Natural killer cell (primary cell): Measurements from ENCODE around the gene NECAB2. TPM values are rescaled to one million over a fixed set of nuclear protein-coding genes. Genes with fewer than 3 reads are reported as not detected.

Experiments used
- ATAC-seq, 3 donors: fragments of 150-1000 bp in 2 of 3; fragments of 200-7000 bp in 1 of 3; cut with Tn5 transposase; 1 replicate in 1 of 3; 2 replicates in 2 of 3; pipeline ENCODE4 v1.10.0; 2021; ENCODE audit warnings: mild to moderate bottlenecking in 2 of 3, moderate library complexity in 2 of 3
- DNase-seq, 2 donors: peaks; one replicate each; pipeline versions ENCODE4 v3.0.0 to v3.0.0-alpha.2; 2013 to 2021; ENCODE audit warnings: mixed read lengths in 1 of 2
- H3K27ac ChIP-seq: one replicate; pipeline ENCODE4 v1.5.1; 2013; ENCODE audit warnings: mild to moderate bottlenecking, low read length
- H3K27me3 ChIP-seq: one replicate; pipeline ENCODE4 v1.6.1; 2013; ENCODE audit warnings: low read length; ENCODE audit not compliant: control insufficient read depth, insufficient read depth
- H3K36me3 ChIP-seq: one replicate; pipeline ENCODE4 v1.6.1; 2013; ENCODE audit warnings: low read length; ENCODE audit not compliant: control insufficient read depth, insufficient read depth
- H3K4me1 ChIP-seq: one replicate; pipeline ENCODE4 v1.6.1; 2013; ENCODE audit warnings: low read length; ENCODE audit not compliant: control insufficient read depth, insufficient read depth
- H3K4me3 ChIP-seq: one replicate; pipeline ENCODE4 v1.5.1; 2013; ENCODE audit warnings: low read length
- H3K9me3 ChIP-seq: one replicate; pipeline ENCODE4 v1.6.1; 2013; ENCODE audit warnings: low read length; ENCODE audit not compliant: control insufficient read depth, insufficient read depth
- H3K27ac Mint-ChIP-seq, 2 donors: one replicate each; pipeline ENCODE4 v1.8.0; 2022; ENCODE audit warnings: mild to moderate bottlenecking in 2 of 2, mixed read lengths in 2 of 2, moderate library complexity in 1 of 2
- H3K27me3 Mint-ChIP-seq, 2 donors: one replicate each; pipeline ENCODE4 v1.8.0; 2022; ENCODE audit warnings: low read depth in 2 of 2, mixed read lengths in 2 of 2
- H3K36me3 Mint-ChIP-seq: one replicate; pipeline ENCODE4 v1.8.0; 2022; ENCODE audit warnings: mixed read lengths
- H3K4me1 Mint-ChIP-seq, 2 donors: one replicate each; pipeline ENCODE4 v1.8.0; 2022; ENCODE audit warnings: mixed read lengths in 2 of 2
- H3K4me3 Mint-ChIP-seq: one replicate; pipeline ENCODE4 v1.8.0; 2022; ENCODE audit warnings: mild to moderate bottlenecking, moderate library complexity, mixed read lengths
- H3K9me3 Mint-ChIP-seq, 2 donors: one replicate each; pipeline ENCODE4 v1.8.0; 2022; ENCODE audit warnings: mixed read lengths in 2 of 2
- WGBS: methylation state at CpG from one replicate; pipeline ENCODE4 v1.1.7; 2013; ENCODE audit warnings: missing lambda C conversion rate; ENCODE audit not compliant: insufficient coverage; 5-methylcytosine and 5-hydroxymethylcytosine counted together
- intact Hi-C: fragments of 100-400 bp; cut with micrococcal nuclease; formaldehyde crosslinking; loops from one replicate; pipeline ENCODE4 v1.14.2; 2022
- total RNA-seq, 4 donors: library from RNA; stranded (reverse); fragments of 120-200 nt in 1 of 4; gene quantifications; one replicate each; pipeline versions ENCODE4 v1.2.3 to v1.2.4, GENCODE V29; 2013 to 2022
- TF ChIP-seq, protein P1 (sequence below): fragments of 200-600 bp; IDR thresholded peaks from one replicate; pipeline ENCODE4 v1.8.0; 2022; ENCODE audit warnings: antibody characterized with exemption

The NECAB2 gene
- total RNA-seq, 3 donors from 2014 or later (not counting 1 experiment from before 2014, with no cell fraction given), result 0.75 TPM; not detected in 2

DNA sequence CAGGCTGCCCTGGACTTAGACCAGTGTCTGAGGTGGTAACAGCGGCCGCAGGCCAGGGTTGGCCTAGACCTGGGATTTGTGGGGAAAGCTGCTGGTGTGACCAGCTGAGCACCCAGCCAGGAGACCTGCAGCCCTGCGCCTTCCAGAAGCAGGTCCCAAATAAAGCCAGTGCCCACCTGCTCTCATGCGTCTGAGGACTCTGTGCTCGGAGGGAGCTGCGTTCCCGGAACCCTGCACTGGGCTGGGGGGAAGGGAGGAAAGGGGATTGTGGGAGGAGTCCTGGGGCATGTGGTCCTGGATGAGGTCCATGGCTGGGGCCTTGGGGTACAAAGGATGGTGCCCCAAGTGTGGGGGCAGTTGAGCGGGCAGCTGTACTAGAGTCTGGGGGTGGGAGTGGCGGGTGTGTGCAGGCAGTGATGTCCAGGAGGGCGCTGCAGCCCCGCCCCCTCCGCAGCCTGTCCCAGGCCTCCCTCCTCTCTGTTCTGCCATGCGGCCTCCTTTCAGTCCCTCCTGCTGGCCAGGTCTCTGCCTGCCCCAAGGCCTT, 1.8 kb upstream of the NECAB2 start:
- ATAC-seq (no peak), DNase-seq (no peak)
- Mint-ChIP-seq H3K9me3 (no peaks in the 10 kb centered on the region), H3K4me1 (peaks cover 0 to 5% of the 10 kb centered on the region in 2 donors), H3K36me3 (no peaks in the 10 kb centered on the region), H3K27ac (no peak overlapping the region), H3K27me3 (peaks cover 0 to 14% of the 10 kb centered on the region in 2 donors), H3K4me3 (no peak overlapping the region)
- intact Hi-C loops, result no loop called here
- WGBS, result 94% methylated on average over 13 of the region's 13 CpGs
- H3K27me3 ChIP-seq, result peaks cover 8% of the 10 kb centered on the region
- H3K27ac ChIP-seq, result no peak overlapping the region
- no peak overlapping the region for H3K4me3 ChIP-seq
- no peaks in the 10 kb centered on the region for H3K36me3 ChIP-seq
- no peaks in the 10 kb centered on the region for H3K9me3 ChIP-seq
- TF ChIP-seq, protein P1, sequence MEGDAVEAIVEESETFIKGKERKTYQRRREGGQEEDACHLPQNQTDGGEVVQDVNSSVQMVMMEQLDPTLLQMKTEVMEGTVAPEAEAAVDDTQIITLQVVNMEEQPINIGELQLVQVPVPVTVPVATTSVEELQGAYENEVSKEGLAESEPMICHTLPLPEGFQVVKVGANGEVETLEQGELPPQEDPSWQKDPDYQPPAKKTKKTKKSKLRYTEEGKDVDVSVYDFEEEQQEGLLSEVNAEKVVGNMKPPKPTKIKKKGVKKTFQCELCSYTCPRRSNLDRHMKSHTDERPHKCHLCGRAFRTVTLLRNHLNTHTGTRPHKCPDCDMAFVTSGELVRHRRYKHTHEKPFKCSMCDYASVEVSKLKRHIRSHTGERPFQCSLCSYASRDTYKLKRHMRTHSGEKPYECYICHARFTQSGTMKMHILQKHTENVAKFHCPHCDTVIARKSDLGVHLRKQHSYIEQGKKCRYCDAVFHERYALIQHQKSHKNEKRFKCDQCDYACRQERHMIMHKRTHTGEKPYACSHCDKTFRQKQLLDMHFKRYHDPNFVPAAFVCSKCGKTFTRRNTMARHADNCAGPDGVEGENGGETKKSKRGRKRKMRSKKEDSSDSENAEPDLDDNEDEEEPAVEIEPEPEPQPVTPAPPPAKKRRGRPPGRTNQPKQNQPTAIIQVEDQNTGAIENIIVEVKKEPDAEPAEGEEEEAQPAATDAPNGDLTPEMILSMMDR, result no peak
- H3K4me1 ChIP-seq, result no peaks in the 10 kb centered on the region

DNA sequence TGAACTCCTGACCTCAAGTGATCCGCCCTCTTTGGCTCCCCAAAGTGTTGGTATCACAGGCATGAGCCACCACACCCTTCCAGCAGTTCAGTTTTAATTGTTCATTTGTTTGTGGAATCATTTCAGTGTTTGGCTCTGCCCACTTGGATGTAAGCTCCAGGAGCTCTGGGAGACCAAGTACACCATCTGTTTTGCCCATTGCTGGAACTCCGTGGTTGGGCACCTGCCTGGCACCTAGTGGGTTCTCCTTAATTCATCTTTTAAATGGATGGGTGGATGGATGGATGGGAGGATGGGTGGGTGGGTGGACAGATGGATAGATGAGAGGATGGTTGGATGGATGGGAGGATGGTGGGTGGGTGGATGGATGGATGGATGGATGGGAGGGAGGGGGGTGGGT, 953 bp upstream of the NECAB2 start:
- no peak for DNase-seq
- Mint-ChIP-seq H3K36me3 (no peaks in the 10 kb centered on the region), H3K9me3 (no peaks in the 10 kb centered on the region), H3K4me3 (no peak overlapping the region), H3K4me1 (peaks cover 0 to 5% of the 10 kb centered on the region in 2 donors), H3K27ac (no peak overlapping the region), H3K27me3 (peaks cover 0 to 14% of the 10 kb centered on the region in 2 donors)
- H3K9me3 ChIP-seq, result no peaks in the 10 kb centered on the region
- no peak overlapping the region for H3K27ac ChIP-seq
- TF ChIP-seq, protein P1, result no peak
- H3K4me1 ChIP-seq, result no peaks in the 10 kb centered on the region
- H3K4me3 ChIP-seq, result no peak overlapping the region
- H3K27me3 ChIP-seq, result peaks cover 8% of the 10 kb centered on the region
- no peak for ATAC-seq
- intact Hi-C loops, result no loop called here
- 91% methylated on average over 2 of the region's 2 CpGs for WGBS
- no peaks in the 10 kb centered on the region for H3K36me3 ChIP-seq

DNA sequence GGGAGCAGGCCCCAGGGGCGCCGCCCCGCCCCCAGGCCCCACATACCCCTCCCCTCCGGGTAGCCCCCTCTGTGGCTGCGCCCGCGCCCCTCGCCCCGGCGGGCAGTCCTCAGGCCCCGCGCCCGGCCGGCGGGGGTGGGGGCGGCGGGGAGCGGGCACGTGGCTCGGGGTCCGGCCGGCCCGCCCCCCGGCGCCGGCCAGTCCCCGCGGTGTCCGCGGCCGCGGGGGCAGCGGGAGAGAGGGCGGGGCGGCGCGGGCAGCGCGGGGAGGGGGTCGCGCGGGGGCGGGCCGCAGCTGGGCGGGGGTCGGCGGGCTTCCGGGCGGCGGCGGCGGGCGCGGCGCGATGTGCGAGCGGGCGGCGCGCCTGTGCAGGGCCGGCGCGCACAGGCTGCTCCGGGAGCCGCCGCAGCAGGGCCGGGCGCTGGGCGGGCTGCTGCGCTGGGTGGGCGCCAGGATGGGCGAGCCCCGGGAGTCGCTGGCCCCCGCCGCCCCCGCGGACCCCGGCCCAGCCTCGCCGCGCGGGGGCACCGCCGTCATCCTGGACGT, 335 bp downstream of the NECAB2 start:
- intact Hi-C loops, result no loop called here
- Histone ChIP-seq H3K27me3 (peaks cover 8% of the 10 kb centered on the region), H3K4me3 (no peak overlapping the region), H3K27ac (no peak overlapping the region), H3K4me1 (no peaks in the 10 kb centered on the region), H3K9me3 (no peaks in the 10 kb centered on the region), H3K36me3 (no peaks in the 10 kb centered on the region)
- H3K4me1 Mint-ChIP-seq, result peaks cover 0 to 5% of the 10 kb centered on the region in 2 donors
- peak in 1 of 3 donors; percentile 40 for ATAC-seq
- no peaks in the 10 kb centered on the region for H3K36me3 Mint-ChIP-seq
- no peak for DNase-seq
- TF ChIP-seq, protein P1, result no peak
- H3K27me3 Mint-ChIP-seq, result peaks cover 0 to 14% of the 10 kb centered on the region in 2 donors
- H3K9me3 Mint-ChIP-seq, result no peaks in the 10 kb centered on the region
- H3K27ac Mint-ChIP-seq, result no peak overlapping the region
- H3K4me3 Mint-ChIP-seq, result no peak overlapping the region
- 2% methylated on average over 87 of the region's 87 CpGs for WGBS
